Measurements from ENCODE around the gene HSPA12B. TPM values are rescaled to one million over a fixed set of nuclear protein-coding genes. Genes with fewer than 3 reads are reported as not detected.

HSPA12B gene
- total RNA-seq, 2 donors from 2014 or later: 1.1 to 1.4 TPM

- TF ChIP-seq CTCF (conservative IDR thresholded peaks at IDR 0.05): no peak
- peak overlapping the region; percentile 17 for H3K27ac Mint-ChIP-seq
Measured at GRCh38 chr20:3705970-3706739, 26.3 kb upstream of the HSPA12B start.

GRCh38 chr20:3706774-3707507, 25.5 kb upstream of the HSPA12B start:
- Histone ChIP-seq H3K9me3 (ENCODE audit: control insufficient read depth, low read length) (no peaks in the 10 kb centered on the region), H3K36me3 (ENCODE audit: control insufficient read depth, insufficient read depth, low read length) (no peaks in the 10 kb centered on the region), H3K9ac (ENCODE audit: extremely low read depth, low read length, poor library complexity, severe bottlenecking) (no peak overlapping the region), H3K27me3 (ENCODE audit: control insufficient read depth, insufficient read depth, low read length, poor library complexity, severe bottlenecking) (no peaks in the 10 kb centered on the region), H3K4me3 (ENCODE audit: low read length) (no peak overlapping the region), H3K27ac (ENCODE audit: low read depth, low read length) (no peak overlapping the region), H3K4me1 (ENCODE audit: control insufficient read depth, insufficient read depth, low read length) (no peaks in the 10 kb centered on the region)
- no peak for TF ChIP-seq CTCF (conservative IDR thresholded peaks at IDR 0.05)
- 86 to 90% methylated on average over 2 to 10 of the region's 10 CpGs for WGBS, 2 experiments (ENCODE audit: insufficient coverage in 1 of 2, insufficient read length in 1 of 2)
- Mint-ChIP-seq H3K9me3 (no peaks in the 10 kb centered on the region), H3K36me3 (ENCODE audit: low read depth) (no peaks in the 10 kb centered on the region), H3K27me3 (ENCODE audit: insufficient read depth) (peaks cover 2% of the 10 kb centered on the region), H3K4me3 (no peak overlapping the region), H3K27ac (no peak overlapping the region), H3K4me1 (no peaks in the 10 kb centered on the region)
- no peak for DNase-seq

More at GRCh38 chr20:3705970-3706739, 26.3 kb upstream of the HSPA12B start:
- no peaks in the 10 kb centered on the region for H3K9me3 ChIP-seq (ENCODE audit: control insufficient read depth, low read length)
- H3K27me3 ChIP-seq (ENCODE audit: control insufficient read depth, insufficient read depth, low read length, poor library complexity, severe bottlenecking): no peaks in the 10 kb centered on the region
- no peaks in the 10 kb centered on the region for H3K4me1 ChIP-seq (ENCODE audit: control insufficient read depth, insufficient read depth, low read length)
- Mint-ChIP-seq H3K27me3 (ENCODE audit: insufficient read depth) (peaks cover 2% of the 10 kb centered on the region), H3K4me1 (no peaks in the 10 kb centered on the region), H3K4me3 (no peak overlapping the region), H3K36me3 (ENCODE audit: low read depth) (no peaks in the 10 kb centered on the region), H3K9me3 (no peaks in the 10 kb centered on the region)
- DNase-seq: no peak
- 92% methylated on average over 13 to 31 of the region's 31 CpGs for WGBS, 2 experiments (ENCODE audit: insufficient coverage in 1 of 2, insufficient read length in 1 of 2)
- no peak overlapping the region for H3K27ac ChIP-seq (ENCODE audit: low read depth, low read length)
- no peak overlapping the region for H3K4me3 ChIP-seq (ENCODE audit: low read length)
- no peaks in the 10 kb centered on the region for H3K36me3 ChIP-seq (ENCODE audit: control insufficient read depth, insufficient read depth, low read length)
- H3K9ac ChIP-seq (ENCODE audit: extremely low read depth, low read length, poor library complexity, severe bottlenecking): no peak overlapping the region

GRCh38 chr20:3707508-3707899, 25.0 kb upstream of the HSPA12B start:
- Histone ChIP-seq H3K9me3 (ENCODE audit: control insufficient read depth, low read length) (no peaks in the 10 kb centered on the region), H3K27me3 (ENCODE audit: control insufficient read depth, insufficient read depth, low read length, poor library complexity, severe bottlenecking) (no peaks in the 10 kb centered on the region), H3K27ac (ENCODE audit: low read depth, low read length) (no peak overlapping the region), H3K36me3 (ENCODE audit: control insufficient read depth, insufficient read depth, low read length) (no peaks in the 10 kb centered on the region), H3K9ac (ENCODE audit: extremely low read depth, low read length, poor library complexity, severe bottlenecking) (no peak overlapping the region), H3K4me3 (ENCODE audit: low read length) (no peak overlapping the region), H3K4me1 (ENCODE audit: control insufficient read depth, insufficient read depth, low read length) (no peaks in the 10 kb centered on the region)
- H3K9me3 Mint-ChIP-seq: no peaks in the 10 kb centered on the region
- H3K27ac Mint-ChIP-seq: no peak overlapping the region
- no peak overlapping the region for H3K4me3 Mint-ChIP-seq
- 89 to 96% methylated on average over 3 of the region's 3 CpGs for WGBS, 2 experiments (ENCODE audit: insufficient coverage in 1 of 2, insufficient read length in 1 of 2)
- TF ChIP-seq CTCF (conservative IDR thresholded peaks at IDR 0.05): no peak
- no peak for DNase-seq
- H3K36me3 Mint-ChIP-seq (ENCODE audit: low read depth): no peaks in the 10 kb centered on the region
- H3K4me1 Mint-ChIP-seq: no peaks in the 10 kb centered on the region
- H3K27me3 Mint-ChIP-seq (ENCODE audit: insufficient read depth): peaks cover 2% of the 10 kb centered on the region

All from endodermal cell (in vitro differentiated cells).